ENCODE measurements around the gene SPOCK2.
A peak's percentile ranks its signal among the peaks of the same experiment; 100 is the strongest.

SPOCK2 gene

DNA sequence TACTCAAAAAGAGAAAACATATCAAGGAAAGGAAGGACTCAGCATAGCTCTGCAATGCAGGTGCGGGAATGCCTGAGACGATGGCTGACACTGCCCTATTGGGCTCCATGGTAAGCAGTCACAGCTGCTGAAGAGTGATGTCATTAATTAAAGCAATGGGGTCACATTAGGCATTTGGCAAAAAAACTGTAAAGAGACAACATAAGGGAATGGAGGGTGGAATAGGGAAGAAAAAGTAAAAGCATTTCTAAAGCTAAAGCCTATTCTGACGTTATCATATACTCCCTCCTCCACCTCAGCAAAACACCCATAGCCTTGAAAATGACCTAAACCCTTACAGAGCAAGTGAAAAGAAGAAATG is 38.5 kb upstream of the SPOCK2 start (continued):
- TF ChIP-seq, protein P1, sequence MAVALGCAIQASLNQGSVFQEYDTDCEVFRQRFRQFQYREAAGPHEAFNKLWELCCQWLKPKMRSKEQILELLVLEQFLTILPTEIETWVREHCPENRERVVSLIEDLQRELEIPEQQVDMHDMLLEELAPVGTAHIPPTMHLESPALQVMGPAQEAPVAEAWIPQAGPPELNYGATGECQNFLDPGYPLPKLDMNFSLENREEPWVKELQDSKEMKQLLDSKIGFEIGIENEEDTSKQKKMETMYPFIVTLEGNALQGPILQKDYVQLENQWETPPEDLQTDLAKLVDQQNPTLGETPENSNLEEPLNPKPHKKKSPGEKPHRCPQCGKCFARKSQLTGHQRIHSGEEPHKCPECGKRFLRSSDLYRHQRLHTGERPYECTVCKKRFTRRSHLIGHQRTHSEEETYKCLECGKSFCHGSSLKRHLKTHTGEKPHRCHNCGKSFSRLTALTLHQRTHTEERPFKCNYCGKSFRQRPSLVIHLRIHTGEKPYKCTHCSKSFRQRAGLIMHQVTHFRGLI (tag by site-specific recombination; IDR thresholded peaks at IDR 0.05) = no peak
- 0 out of 2 replicates have a peak, but pooled peaks have one; percentile 28 for TF ChIP-seq ZNF600 (tag by site-specific recombination; IDR thresholded peaks at IDR 0.05)
- TF ChIP-seq SP7 (tag by site-specific recombination; IDR thresholded peaks at IDR 0.05) = no peak
- TF ChIP-seq ZNF555 (tag by site-specific recombination; conservative IDR thresholded peaks at IDR 0.05) = no peak
- TF ChIP-seq ZNF629 (tag by site-specific recombination; IDR thresholded peaks at IDR 0.05) = peak; percentile 66
- TF ChIP-seq SCRT2 (tag by site-specific recombination; IDR thresholded peaks at IDR 0.05) = no peak
- no peak for TF ChIP-seq ZNF473 (tag by site-specific recombination; IDR thresholded peaks at IDR 0.05)
- no peak for TF ChIP-seq ZNF140 (tag by site-specific recombination; IDR thresholded peaks at IDR 0.05)
- TF ChIP-seq HOXD13 (CRISPR knock-in tag; IDR thresholded peaks at IDR 0.05; ENCODE audit: borderline replicate concordance) = no peak
- no peak for TF ChIP-seq ZNF596 (tag by site-specific recombination; IDR thresholded peaks at IDR 0.05)
- no peak for TF ChIP-seq ZNF426 (tag by site-specific recombination; IDR thresholded peaks at IDR 0.05)
- TF ChIP-seq ZNF654 (tag by site-specific recombination; IDR thresholded peaks at IDR 0.05; ENCODE audit: low read depth) = no peak
- 0 out of 2 replicates have a peak, but pooled peaks have one; percentile 23 for TF ChIP-seq YY2 (tag by site-specific recombination; IDR thresholded peaks at IDR 0.05)
- no peak for TF ChIP-seq TSHZ1 (tag by site-specific recombination; IDR thresholded peaks at IDR 0.05; ENCODE audit: borderline replicate concordance)
- TF ChIP-seq ZBTB21 (tag by site-specific recombination; IDR thresholded peaks at IDR 0.05) = peak; percentile 79
- no peak for TF ChIP-seq ZNF777 (tag by site-specific recombination; IDR thresholded peaks at IDR 0.05; ENCODE audit: borderline replicate concordance)
- TF ChIP-seq ZNF701 (tag by site-specific recombination; IDR thresholded peaks at IDR 0.05) = no peak

- H3K9me3 ChIP-seq (ENCODE audit: control insufficient read depth, insufficient read depth, low read depth, low read length) = no peaks in the 10 kb centered on the region
- TF ChIP-seq ZNF302 (tag by site-specific recombination; IDR thresholded peaks at IDR 0.05; ENCODE audit: low read depth) (no peak), ZNF654 (tag by site-specific recombination; IDR thresholded peaks at IDR 0.05; ENCODE audit: low read depth) (peak; percentile 60), ZNF701 (tag by site-specific recombination; IDR thresholded peaks at IDR 0.05) (no peak), ZSCAN30 (tag by site-specific recombination; IDR thresholded peaks at IDR 0.05) (0 out of 2 replicates have a peak, but pooled peaks have one; percentile 19), PRDM6 (tag by site-specific recombination; IDR thresholded peaks at IDR 0.05) (peak; percentile 22; the same call in 1 of the 2 replicates), IKZF3 (tag by site-specific recombination; IDR thresholded peaks at IDR 0.05) (0 out of 2 replicates have a peak, but pooled peaks have one; percentile 30)
- TF ChIP-seq, protein P2, sequence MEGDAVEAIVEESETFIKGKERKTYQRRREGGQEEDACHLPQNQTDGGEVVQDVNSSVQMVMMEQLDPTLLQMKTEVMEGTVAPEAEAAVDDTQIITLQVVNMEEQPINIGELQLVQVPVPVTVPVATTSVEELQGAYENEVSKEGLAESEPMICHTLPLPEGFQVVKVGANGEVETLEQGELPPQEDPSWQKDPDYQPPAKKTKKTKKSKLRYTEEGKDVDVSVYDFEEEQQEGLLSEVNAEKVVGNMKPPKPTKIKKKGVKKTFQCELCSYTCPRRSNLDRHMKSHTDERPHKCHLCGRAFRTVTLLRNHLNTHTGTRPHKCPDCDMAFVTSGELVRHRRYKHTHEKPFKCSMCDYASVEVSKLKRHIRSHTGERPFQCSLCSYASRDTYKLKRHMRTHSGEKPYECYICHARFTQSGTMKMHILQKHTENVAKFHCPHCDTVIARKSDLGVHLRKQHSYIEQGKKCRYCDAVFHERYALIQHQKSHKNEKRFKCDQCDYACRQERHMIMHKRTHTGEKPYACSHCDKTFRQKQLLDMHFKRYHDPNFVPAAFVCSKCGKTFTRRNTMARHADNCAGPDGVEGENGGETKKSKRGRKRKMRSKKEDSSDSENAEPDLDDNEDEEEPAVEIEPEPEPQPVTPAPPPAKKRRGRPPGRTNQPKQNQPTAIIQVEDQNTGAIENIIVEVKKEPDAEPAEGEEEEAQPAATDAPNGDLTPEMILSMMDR (tag by site-specific recombination; IDR thresholded peaks at IDR 0.05) = peak; percentile 45; the same call in 1 of the 2 replicates
- ChIA-PET POLR2A (interaction anchor here (1.1 to 1.5 kb wide), 2 partner anchors 95 to 148 kb away, joined by 3 to 5 read pairs; no protein-coding TSS in a partner anchor), CTCF (interaction anchor here (0.6 to 3.4 kb wide), 35 partner anchors 9 to 1946 kb away, joined by 3 to 31 read pairs (median 4); partner anchors contain the start of genes ANAPC16 and ASCC1)
- H3K4me3 ChIP-seq (ENCODE audit: low read depth, low read length) = no peak overlapping the region
- H3K36me3 ChIP-seq (ENCODE audit: control insufficient read depth in 2 of 2, insufficient read depth in 1 of 2, low read length in 2 of 2) = peaks cover 0 to 7% of the 10 kb centered on the region in 2 experiments; a peak in 1 of 3 replicates
- H3K27ac ChIP-seq (ENCODE audit: extremely low read depth, low read depth, low read length) = no peak overlapping the region
- H3K4me1 ChIP-seq (ENCODE audit: control insufficient read depth, insufficient read depth, low read length) = peaks cover 9% of the 10 kb centered on the region
Measured at GRCh38 chr10:72126184-72126871, 38.0 kb upstream of the SPOCK2 start.
